Measurements from ENCODE around the gene DYDC2.
"Not testable (repeated sequence)": the region's sequence is repeated elsewhere in the genome, so short reads cannot be mapped to it uniquely, and the experiment has no call there.

The DYDC2 gene

DNA sequence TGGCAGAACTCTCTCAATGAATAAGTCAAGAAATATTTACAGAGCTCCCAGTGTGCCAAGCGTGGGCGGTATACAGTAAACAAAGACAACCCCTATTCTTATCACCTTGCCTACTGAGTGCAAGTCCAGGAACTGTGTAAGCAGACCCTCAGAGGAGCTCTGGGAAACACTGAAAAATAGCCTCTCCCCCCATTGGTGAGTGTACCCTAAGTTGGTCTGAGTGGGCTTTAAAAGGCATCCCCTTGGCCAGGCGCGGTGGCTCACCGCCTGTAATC, 1.2 kb downstream of the DYDC2 start:
- Histone ChIP-seq H3K4me1 (ENCODE audit: insufficient read depth, low read length) (no peaks in the 10 kb centered on the region), H2AFZ (ENCODE audit: low read depth, low read length) (no peak overlapping the region), H3K4me3 (ENCODE audit: low read depth in 1 of 2, low read length in 2 of 2) (no peak overlapping the region), H4K20me1 (ENCODE audit: insufficient read depth, low read length) (no peaks in the 10 kb centered on the region), H3K27me3 (ENCODE audit: insufficient read depth, low read length, poor library complexity) (peaks cover 4% of the 10 kb centered on the region), H3K4me2 (ENCODE audit: insufficient read depth, low read length) (no peak overlapping the region), H3K79me2 (ENCODE audit: insufficient read depth, low read length) (no peaks in the 10 kb centered on the region), H3K9ac (ENCODE audit: low read depth, low read length) (no peak overlapping the region), H3K9me3 (ENCODE audit: insufficient read depth, low read length, severe bottlenecking) (no peaks in the 10 kb centered on the region), H3K27ac (ENCODE audit: low read length) (no peak overlapping the region), H3K36me3 (ENCODE audit: insufficient read depth, low read length) (no peaks in the 10 kb centered on the region)
- no peak for ATAC-seq (ENCODE audit: insufficient read depth, low read depth)
- no peak for DNase-seq
- TF ChIP-seq EZH2 (IDR thresholded peaks at IDR 0.05; ENCODE audit: borderline replicate concordance, low read depth, low read length, severe bottlenecking) = no peak
- TF ChIP-seq, protein P1, sequence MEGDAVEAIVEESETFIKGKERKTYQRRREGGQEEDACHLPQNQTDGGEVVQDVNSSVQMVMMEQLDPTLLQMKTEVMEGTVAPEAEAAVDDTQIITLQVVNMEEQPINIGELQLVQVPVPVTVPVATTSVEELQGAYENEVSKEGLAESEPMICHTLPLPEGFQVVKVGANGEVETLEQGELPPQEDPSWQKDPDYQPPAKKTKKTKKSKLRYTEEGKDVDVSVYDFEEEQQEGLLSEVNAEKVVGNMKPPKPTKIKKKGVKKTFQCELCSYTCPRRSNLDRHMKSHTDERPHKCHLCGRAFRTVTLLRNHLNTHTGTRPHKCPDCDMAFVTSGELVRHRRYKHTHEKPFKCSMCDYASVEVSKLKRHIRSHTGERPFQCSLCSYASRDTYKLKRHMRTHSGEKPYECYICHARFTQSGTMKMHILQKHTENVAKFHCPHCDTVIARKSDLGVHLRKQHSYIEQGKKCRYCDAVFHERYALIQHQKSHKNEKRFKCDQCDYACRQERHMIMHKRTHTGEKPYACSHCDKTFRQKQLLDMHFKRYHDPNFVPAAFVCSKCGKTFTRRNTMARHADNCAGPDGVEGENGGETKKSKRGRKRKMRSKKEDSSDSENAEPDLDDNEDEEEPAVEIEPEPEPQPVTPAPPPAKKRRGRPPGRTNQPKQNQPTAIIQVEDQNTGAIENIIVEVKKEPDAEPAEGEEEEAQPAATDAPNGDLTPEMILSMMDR (IDR thresholded peaks at IDR 0.05; ENCODE audit: borderline replicate concordance, extremely low read depth, low read length, poor library complexity, severe bottlenecking) = no peak

DNA sequence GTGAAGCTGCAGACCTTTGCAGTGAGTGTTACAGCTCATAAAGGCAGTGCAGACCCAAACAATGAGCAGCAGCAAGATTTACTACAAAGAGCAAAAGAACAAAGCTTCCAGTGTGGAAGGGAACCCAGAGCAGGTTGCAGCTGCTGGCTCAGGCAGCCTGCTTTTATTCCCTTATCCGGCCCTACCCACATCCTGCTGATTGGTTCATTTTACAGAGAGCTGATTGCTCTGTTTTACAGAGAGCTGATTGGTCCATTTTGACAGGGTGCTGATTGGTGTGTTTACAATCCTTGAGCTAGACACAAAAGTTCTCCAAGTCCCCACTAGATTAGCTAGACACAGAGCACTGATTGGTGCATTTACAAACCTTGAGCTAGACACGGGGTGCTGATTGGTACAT, 2.3 kb downstream of the DYDC2 start:
- peak; percentile 12 for DNase-seq
- H3K4me1 ChIP-seq (ENCODE audit: insufficient read depth, low read length); H3K4me3 ChIP-seq (ENCODE audit: low read depth in 1 of 2, low read length in 2 of 2); H4K20me1 ChIP-seq (ENCODE audit: insufficient read depth, low read length); H3K27me3 ChIP-seq (ENCODE audit: insufficient read depth, low read length, poor library complexity); H3K79me2 ChIP-seq (ENCODE audit: insufficient read depth, low read length); H3K9me3 ChIP-seq (ENCODE audit: insufficient read depth, low read length, severe bottlenecking); ATAC-seq (ENCODE audit: insufficient read depth, low read depth); H3K9ac ChIP-seq (ENCODE audit: low read depth, low read length); H3K27ac ChIP-seq (ENCODE audit: low read length); H2AFZ ChIP-seq (ENCODE audit: low read depth, low read length); H3K4me2 ChIP-seq (ENCODE audit: insufficient read depth, low read length); H3K36me3 ChIP-seq (ENCODE audit: insufficient read depth, low read length): not testable (repeated sequence)

DNA sequence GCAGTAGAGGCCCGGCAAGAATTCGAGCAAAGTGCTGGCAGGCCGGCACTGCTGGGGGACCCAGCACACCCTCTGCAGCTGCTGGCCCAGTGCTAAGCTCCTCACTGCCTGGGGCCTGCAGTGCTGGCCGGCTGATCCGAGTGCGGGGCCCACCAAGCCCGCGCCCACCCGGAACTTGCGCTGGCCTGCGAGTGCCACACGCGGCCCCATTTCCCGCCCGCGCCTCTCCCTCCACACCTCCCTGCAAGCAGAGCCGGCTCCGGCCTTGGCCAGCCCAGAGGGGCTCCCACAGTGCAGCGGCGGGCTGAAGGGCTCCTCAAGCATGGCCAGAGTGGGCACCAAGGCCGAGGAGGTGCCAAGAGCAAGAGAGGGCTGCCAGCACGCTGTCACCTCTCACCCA, 3.1 kb downstream of the DYDC2 start:
- H3K4me3 ChIP-seq (ENCODE audit: low read depth in 1 of 2, low read length in 2 of 2) = no peak overlapping the region
- no peaks in the 10 kb centered on the region for H3K4me1 ChIP-seq (ENCODE audit: insufficient read depth, low read length)
- no peaks in the 10 kb centered on the region for H3K36me3 ChIP-seq (ENCODE audit: insufficient read depth, low read length)
- H2AFZ ChIP-seq (ENCODE audit: low read depth, low read length) = no peak overlapping the region
- DNase-seq (no peak), ATAC-seq (ENCODE audit: insufficient read depth, low read depth) (no peak)
- TF ChIP-seq EZH2 (IDR thresholded peaks at IDR 0.05; ENCODE audit: borderline replicate concordance, low read depth, low read length, severe bottlenecking) = no peak
- TF ChIP-seq, protein P1 (IDR thresholded peaks at IDR 0.05; ENCODE audit: borderline replicate concordance, extremely low read depth, low read length, poor library complexity, severe bottlenecking) = no peak
- no peak overlapping the region for H3K27ac ChIP-seq (ENCODE audit: low read length)
- no peaks in the 10 kb centered on the region for H3K9me3 ChIP-seq (ENCODE audit: insufficient read depth, low read length, severe bottlenecking)
- no peaks in the 10 kb centered on the region for H3K79me2 ChIP-seq (ENCODE audit: insufficient read depth, low read length)
- no peak overlapping the region for H3K9ac ChIP-seq (ENCODE audit: low read depth, low read length)
- no peak overlapping the region for H3K4me2 ChIP-seq (ENCODE audit: insufficient read depth, low read length)
- peaks cover 4% of the 10 kb centered on the region for H3K27me3 ChIP-seq (ENCODE audit: insufficient read depth, low read length, poor library complexity)
- no peaks in the 10 kb centered on the region for H4K20me1 ChIP-seq (ENCODE audit: insufficient read depth, low read length)

DNA sequence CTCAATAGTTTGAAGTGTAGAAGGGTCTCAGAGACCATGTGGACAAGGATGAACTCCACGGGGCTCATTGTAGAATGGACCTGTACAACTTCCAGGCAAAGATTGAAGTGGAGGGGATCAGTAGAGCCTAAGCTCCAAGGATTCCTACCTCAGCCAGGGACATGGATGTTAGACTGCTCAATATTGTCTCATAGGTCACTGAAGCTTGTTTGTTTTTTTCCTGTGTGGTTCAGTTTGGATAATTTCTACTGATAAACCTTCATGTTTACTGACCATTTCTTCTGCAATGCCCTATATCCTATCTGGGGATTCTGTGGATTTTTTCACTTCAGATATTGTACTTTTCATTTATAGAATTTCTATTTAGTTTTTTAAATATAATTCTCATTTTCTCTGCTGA, 8.9 kb downstream of the DYDC2 start:
- H3K4me1 ChIP-seq (ENCODE audit: insufficient read depth, low read length) = no peaks in the 10 kb centered on the region
- ATAC-seq (ENCODE audit: insufficient read depth, low read depth) = no peak
- no peaks in the 10 kb centered on the region for H3K79me2 ChIP-seq (ENCODE audit: insufficient read depth, low read length)
- peaks cover 12% of the 10 kb centered on the region for H3K9me3 ChIP-seq (ENCODE audit: insufficient read depth, low read length, severe bottlenecking)
- no peaks in the 10 kb centered on the region for H3K27me3 ChIP-seq (ENCODE audit: insufficient read depth, low read length, poor library complexity)
- no peak for DNase-seq
- no peak overlapping the region for H3K27ac ChIP-seq (ENCODE audit: low read length)
- no peaks in the 10 kb centered on the region for H3K36me3 ChIP-seq (ENCODE audit: insufficient read depth, low read length)
- no peaks in the 10 kb centered on the region for H4K20me1 ChIP-seq (ENCODE audit: insufficient read depth, low read length)
- H3K9ac ChIP-seq (ENCODE audit: low read depth, low read length) = no peak overlapping the region
- H3K4me2 ChIP-seq (ENCODE audit: insufficient read depth, low read length) = no peak overlapping the region
- no peak overlapping the region for H3K4me3 ChIP-seq (ENCODE audit: low read depth in 1 of 2, low read length in 2 of 2)
- TF ChIP-seq EZH2 (IDR thresholded peaks at IDR 0.05; ENCODE audit: borderline replicate concordance, low read depth, low read length, severe bottlenecking) = no peak
- TF ChIP-seq, protein P1 (IDR thresholded peaks at IDR 0.05; ENCODE audit: borderline replicate concordance, extremely low read depth, low read length, poor library complexity, severe bottlenecking) = no peak
- H2AFZ ChIP-seq (ENCODE audit: low read depth, low read length) = no peak overlapping the region
